Inflammatory macrophage (primary cell): Measurements from ENCODE around the gene MUC6.

Experiments
- DNase-seq, 2 donors: peaks; one replicate each; pipeline ENCODE4 v3.0.0-alpha.2; 2020 to 2022

Gene MUC6

DNA sequence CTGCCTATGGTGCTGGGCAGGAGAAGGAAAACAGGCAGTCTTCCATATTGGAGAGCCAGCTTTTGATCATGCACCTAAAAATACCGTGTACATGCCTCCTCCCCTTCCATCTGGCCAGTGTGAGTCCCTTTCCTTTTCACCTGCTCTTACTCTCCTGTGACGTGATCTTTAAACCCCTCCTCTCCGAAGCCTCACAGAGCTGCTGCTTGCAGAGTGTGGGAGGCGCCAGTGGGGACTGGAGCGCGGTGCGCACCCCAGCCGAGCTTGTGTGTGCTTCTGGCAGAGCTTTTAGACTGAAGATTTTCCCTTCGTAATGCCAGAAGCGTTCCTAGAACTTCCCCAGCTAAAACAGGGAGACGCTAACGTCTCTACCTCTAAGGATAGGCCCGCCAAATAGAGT is 29.8 kb downstream of the MUC6 start:
- no peak for DNase-seq

DNA sequence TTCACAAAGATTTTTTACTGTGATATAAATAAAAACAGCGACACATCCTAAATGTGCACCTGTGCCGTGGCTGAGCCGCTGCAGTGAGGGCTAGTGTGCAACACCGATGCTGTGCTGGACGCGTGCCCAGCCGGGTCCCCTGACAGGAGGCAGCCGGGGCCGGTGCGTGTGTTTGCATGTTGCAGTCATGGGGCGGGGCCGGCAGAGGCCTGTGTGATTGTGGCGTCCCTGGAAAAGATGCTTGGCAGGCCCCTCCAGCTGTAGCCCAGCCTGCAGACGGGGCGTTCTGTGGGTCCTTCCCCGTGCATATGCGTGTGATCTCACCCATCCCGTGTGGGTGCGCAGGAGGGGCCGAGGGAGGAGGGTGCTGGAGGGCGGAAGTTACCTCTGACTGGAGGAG is 30.6 kb downstream of the MUC6 start:
- no peak for DNase-seq

DNA sequence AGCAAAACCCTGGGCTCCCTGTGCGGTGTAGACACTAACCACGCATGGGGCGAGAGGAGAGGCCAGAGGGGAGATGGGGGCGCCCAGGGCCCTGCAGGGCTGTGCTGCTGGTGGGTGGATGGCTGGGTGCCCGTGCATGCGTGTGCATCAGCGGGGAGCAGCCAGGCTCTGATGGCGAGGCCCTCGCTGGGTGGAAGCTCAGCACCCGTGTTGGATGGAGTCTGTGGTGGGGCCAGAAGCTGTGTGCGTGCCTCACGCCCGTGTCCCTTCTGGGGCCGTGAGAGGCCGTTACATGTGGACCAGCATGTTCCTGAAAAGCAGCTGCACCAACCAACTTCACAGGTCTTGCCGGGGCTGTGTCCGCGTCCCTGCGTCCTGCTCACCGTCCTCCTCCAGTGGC is 33.4 kb downstream of the MUC6 start:
- DNase-seq: no peak

DNA sequence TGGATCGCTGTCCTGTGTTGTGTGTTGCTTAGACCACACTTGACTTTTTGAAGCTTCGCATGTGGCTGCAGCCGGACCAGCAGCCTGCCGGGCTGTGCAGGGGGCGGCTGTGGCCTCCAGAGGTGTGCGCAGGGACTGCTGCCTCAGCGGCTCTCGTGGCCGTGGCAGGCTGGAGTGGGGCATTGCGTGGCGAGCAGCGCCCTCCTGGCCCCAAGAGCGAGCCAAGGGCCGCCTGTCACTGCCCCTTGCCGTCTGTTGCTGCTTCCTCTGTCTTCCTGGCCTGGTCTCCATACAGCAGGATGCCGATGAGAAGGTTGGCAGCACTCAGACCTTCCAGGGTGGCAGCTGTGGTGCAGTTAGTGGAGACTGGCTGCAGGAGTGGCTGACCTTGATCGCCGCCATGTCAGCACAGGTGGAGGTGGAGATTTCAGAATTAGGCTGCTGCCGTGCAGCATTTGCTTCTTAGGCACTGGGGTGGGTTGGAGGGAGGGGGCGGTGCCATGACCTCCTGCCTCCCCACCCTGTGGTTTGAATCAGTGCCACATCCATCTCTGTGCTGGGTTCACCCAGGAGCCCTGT is 34.0 kb downstream of the MUC6 start:
- DNase-seq: no peak

DNA sequence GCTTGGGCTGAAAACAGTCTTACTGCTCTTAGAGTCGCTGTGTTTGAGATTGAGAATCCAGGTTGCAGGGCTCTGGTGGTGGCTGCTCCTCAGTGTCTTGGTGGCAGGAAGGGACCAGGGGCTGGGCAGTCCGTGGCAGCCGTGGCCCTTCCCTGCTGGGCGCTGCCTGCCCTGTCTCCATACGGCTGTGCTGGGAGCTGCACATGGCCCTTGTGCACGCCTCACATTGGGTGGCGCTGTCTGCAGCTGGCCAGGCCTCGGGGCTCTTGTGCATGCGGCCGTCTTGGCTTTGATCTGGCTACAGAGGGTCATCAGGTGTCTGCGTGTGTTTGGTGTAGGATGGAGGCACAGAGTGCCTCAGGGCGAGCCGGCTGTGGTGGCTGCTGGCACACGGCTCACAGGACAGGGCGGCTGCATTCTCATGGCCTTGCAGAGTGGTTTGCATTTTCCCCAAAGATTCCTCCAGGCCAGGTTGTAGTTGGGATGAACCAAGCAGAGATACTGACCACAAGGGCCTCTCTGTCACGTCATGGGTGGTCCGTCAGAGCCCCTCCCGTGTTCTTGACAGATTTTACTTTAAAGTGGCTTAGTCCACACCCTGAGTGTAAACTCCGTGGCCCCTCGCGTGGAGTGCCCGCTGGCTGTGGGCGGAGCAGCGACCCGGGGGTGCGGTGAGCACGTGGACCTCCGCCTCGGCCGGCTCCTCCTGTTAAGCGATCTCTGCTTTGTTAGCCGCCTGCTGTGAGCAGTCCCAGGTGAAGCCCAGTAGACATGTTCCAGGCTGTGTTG is 34.7 kb downstream of the MUC6 start:
- DNase-seq: no peak

DNA sequence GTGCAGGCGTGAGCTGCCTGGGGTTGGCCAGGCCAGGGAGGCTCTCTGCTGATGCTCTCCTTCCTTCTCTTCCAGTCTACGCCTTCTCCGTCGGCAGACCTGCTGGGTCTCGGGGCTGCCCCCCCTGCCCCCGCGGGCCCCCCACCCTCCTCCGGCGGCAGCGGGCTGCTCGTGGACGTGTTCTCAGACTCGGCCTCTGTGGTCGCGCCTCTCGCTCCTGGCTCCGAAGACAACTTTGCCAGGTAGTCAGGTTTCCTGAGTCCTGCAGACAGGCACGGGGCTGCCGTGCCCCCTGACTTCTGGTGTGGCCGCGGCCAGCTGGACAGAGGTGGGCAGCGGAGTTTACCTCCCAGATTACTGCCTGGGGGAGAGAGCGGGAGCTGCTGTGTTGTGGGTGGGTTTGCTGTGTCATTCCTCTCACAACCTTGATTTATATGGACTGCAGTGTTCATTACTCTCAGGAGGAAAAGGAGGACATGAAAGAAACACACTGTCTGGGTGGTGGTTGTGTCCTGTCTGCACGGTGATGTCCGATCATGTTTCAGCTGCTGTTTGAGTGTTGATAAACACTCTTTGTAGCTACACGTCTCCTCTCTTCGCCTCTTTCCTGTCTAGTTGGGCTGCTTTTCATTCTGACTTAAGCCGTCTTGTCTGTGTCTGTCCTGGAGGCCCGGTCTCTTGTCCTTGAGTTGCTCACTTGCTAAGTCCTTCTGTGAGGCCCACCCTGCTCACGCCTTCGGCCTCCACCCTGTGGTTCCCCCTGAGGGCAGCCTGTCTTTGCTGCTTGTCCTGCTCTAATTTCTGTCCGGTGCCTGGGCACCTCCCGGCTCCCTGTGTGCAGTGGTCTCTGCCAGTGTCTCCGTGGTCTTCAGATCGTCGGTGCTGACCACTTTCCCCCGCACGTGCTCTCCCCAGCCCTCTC is 35.9 kb downstream of the MUC6 start:
- DNase-seq: no peak

DNA sequence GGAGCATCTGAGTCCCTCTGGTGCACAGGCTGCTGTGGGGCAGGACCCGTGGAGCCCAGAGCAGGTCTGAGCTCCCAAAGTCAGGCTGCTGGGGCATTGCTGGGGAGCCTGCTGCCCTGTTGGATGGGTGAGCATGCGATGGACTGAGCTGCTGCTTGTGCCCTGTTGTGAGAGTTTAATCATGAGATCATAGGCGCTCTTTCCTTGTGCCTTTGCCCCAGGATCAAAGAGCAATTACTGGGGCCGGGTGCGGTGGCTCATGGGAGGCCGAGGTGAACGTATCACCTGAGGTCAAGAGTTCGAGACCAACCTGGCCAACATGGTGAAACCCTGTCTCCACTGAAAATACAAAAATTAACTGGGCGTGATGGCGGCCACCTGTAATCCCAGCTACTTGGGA is 37.5 kb downstream of the MUC6 start:
- no peak for DNase-seq

DNA sequence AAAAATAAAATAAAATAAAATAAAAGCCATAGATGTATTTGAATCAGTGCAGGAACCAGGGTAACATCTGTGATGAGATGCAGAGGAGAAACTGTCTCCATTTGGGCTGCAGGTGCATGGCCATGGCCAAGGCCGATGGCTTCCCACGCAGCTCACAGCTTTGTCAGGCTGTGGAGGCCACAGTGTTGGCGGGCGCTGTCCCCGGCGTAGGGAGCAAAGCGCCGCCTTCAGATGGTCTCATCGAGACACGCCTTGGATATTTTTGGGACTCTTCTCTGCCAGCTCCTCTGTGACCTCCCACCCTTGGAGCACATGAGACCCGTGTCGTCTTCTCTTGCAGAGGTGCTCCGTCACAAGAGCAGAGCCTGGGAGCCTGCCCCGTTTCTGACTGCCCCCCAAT is 38.6 kb downstream of the MUC6 start:
- no peak for DNase-seq

DNA sequence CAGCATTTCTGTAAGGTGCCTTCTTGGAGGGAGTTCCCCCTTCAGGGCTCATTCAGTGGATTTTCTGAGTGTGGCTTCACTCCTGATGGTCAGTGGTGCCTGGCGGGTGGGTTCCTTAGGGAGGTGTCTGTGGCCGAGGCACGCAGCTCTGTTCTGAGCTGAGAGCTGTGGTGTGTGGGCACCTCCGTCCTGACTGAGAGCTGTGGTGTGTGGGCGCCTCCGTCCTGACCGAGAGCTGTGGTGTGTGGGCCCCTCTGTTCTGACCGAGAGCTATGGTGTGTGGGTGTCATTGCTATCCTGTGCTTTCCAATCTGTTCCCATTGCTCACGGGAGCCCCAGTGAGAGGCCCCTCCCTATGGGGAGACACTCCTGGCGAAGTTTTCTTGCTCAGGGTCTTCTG is 39.8 kb downstream of the MUC6 start:
- DNase-seq: peak in 1 of 2 donors; percentile 26

DNA sequence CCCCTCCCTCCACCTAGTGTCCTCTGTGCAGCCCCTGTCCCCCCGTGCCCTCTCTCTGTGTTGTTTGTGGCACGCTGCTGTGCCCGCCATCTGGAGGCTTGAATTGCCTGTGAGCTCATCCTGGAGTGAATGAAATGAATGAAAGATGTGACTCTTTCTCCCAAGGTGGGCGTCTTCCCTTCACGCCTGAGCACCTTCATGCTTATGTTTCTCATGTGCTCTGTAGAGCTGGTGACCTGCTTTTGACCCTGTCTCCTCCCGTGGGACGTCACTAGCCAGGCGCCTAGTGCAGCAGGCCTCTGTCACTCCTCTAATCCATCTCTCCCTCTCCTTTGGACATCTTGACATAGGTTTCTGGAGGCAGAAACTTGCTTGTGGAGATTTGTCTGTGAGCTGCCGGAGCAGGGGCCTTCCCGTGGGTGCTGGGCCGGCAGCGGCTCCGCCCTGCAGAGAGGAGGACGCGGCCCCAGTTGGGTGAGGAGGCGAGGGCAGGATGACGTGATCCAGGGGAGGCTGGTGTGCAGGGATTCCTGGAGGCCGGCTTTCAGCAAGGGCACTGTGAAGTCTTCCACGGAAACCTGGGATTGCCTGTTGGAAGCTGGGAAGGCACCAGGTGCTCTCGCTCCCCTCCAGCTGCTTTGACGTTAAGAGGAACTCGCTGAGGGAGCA is 40.6 kb downstream of the MUC6 start:
- no peak for DNase-seq

DNA sequence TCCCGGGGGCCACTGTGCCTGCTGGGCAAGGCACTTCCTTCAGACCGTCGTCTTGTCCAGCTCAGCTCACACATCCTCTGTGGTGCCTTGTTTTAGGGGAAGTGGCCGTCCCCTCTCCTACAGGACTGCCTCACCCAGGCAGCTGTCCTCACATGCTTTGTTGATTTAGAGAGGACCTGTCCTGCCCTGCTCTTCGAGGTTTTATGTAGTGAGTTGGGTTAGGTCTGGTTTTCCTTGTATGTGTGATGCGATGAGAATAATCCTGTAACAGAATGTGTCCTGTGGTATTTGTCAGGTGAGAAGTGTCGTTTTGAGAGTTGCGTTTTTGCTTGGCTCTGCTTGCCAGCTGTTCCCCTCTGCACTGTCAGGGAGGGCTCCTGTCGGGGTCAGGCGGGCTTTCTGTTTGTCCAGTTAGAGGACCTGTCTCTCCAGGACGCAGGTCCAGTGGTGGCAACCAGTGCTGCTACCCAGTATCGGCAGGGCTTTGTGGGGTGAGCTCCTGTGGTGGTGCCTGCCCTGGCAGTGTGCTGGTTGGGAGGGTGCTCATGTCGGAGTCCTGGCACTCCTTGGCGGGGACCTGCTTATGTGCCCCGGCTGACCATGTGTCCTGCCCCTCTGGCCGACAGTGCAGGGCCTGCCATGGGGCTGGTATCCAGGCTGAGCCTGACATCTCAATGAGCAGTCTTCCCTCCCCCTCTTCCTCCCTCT is 41.3 kb downstream of the MUC6 start:
- peak; percentile 16 to 52 for DNase-seq

DNA sequence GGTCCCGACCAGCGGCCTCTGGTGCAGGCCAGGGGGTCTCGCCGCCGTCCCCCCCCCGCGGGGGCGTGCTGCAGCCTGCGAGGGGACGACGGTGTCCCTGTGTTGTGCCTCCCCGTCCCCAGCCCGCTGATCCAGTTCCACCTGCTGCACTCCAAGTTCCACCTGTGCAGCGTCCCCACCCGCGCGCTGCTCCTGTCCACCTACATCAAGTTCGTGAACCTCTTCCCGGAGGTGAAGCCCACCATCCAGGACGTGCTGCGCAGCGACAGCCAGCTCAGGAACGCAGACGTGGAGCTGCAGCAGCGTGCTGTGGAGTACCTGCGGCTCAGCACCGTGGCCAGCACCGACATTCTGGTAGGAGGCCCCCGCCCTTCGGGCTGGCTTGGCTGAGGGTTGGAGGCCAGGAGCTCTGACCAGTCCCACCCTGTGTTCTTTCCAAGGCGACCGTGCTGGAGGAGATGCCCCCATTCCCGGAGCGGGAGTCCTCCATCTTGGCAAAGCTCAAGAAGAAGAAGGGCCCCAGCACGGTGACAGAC is 42.8 kb downstream of the MUC6 start:
- DNase-seq: no peak

DNA sequence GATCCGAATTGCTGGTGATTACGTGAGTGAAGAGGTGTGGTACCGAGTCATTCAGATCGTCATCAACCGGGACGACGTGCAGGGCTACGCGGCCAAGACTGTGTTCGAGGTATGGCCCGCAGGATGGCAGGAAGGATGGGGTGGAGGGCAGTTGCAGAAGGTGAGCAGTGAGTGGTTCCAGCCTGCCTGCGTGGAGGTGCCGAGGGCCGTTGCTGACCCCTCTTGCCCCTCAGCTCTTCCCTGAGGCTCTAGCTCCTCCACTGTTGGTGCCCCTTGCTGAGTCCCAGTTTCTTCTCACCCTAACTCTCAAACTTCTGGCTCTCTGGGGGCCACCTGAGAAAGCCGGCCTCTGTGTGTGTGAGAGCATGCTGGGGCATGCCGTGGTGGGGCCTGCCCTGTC is 43.9 kb downstream of the MUC6 start:
- no peak for DNase-seq

DNA sequence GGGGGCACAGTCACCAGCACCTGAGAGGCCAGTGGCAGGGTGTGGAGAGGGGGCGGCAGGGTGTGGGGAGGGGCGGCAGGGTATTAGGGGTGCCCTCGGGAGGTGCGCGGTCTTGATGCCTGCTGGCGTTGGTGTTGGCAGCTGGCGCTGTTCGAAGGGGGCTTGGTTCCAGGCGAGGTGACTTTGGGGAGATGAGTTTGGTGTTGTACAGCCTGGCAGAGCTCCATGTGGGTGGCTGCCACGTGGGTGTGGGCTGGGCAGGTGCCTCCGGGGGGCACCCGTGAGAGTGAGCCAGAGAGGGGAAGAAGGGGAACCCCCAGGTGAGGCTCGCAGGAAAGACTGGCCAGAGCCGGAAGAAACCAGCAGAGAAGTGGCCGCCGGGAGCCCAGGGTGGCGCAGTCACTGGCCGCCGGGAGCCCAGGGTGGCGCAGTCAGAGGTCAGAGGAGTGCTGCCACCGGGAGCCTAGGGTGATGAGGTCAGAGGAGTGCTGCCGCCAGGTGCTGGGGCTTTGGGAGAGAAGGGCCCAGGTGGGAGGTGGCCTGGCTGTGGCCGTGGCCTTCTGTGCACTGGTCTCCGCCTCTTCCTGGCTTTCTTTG is 44.7 kb downstream of the MUC6 start:
- DNase-seq: no peak

DNA sequence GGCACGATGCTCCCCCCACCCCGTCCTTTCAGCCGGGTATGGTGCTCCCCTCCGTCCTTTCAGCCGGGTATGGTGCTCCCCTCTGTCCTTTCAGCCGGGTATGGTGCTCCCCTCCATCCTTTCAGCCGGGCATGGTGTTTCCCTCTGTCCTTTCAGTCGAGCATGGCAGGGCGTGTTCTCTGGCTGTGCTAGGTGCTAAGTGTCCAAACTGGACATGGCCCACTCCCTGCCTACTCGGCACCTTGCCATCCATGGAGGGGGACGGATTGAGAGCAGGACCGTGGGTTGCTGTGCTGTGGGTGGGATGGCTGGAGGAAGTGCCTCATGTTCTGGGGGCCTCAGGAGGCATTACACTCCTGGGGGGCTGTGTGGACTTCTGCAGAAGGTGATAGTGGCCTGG is 45.5 kb downstream of the MUC6 start:
- no peak for DNase-seq

DNA sequence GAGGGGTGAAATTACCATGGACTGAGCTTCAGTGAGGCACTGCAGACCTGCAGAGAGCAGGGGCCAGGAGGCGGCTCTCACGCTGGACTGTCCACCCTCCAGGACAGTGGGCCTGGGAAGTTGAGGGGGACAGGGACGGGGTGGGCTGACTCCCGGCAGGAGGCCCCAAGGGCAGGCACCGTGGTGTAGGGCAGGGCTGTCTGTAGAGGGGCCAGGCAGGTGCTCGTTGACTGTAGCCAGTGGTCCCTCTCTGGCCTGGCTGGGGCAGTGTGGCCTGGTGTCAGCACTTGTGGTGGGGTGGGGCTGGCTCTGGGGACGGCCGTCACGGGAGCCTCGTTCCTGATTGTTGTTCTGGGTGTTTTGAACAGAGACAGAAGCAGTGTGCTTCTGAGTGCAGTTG is 46.4 kb downstream of the MUC6 start:
- DNase-seq: no peak

DNA sequence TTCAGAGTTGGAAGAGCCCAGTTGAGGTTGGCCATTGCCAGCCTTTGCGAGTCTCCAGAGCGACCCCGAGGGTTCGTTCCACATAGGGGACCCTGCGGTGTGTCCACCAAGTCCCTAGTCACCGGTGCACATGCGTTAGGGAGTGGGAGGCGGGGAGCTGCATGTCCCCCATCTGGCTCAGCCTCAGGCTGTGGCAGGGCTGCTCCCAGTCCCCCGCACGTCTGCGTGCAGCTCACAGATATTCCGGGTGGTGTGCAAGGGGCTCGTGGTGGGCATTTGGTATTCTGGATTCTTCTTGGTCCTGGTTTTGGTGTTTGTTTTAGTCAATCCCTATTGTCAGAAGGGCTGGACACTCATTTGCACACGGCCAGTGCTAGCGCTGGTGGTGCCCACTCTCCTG is 48.8 kb downstream of the MUC6 start:
- DNase-seq: no peak

DNA sequence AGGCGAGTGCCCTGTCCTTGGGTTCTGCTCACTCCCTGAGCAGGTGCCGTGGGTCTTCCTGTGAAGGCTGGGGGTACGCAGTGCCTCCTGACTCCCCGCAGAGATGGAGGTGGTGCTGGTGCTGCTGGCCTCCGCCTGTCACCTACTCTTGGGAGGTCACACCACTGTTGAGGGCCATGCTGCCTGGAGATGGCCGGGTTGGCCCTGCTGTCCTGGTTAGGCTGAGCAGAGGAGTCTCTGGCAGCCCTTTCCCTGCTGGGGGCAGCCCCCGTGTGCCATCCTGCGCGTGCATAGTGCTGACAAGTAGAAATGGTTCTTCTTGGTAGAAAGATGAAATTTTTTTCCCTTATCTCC is 49.6 kb downstream of the MUC6 start:
- no peak for DNase-seq

DNA sequence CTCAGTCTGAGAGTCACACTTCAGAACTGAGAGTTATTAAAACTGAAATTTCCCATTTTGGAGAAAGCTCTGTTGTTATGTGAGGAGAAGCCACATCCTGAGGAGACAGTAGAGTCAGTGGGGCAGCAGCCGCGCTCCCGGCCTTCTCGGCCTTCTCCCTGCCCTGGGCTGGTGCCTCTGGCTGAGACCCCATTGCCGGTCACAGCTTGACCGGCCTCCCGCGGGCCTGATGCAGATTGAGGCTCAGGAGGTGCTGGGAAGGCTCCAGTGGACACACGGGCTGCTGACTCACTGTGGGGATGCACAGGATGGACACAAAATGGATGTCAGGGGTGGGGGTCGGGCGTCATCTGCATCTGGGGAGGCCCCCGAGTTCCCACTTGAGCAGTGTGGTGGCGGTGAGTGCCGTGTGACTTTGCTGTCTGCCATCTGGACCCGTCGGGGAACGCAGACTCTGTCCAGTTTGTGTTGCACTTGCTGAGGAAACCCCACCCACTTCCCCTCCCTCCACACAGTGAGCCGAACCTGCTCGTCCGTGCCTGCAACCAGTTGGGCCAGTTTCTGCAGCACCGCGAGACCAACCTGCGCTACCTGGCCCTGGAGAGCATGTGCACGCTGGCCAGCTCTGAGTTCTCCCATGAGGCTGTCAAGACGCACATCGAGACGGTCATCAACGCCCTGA is 50.1 kb downstream of the MUC6 start:
- no peak for DNase-seq

DNA sequence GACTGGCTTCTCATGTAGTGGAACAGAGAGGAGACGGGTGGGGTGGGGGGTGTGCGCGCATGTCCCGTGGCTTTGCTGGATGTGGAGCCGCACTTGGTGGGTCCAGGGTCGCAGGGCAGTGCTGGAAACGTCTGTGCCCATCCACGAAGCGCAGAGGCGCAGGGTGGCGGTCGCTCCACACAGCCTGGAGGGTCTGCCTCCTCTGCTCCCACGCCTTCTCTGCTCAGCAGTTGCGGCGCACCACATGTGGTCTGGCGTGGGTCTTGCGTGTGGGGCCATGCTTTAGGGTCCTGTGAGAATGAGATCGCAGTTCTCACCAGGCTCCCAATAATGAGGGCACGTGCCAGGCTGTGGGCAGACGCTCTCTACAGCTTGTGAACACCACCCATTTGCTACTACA is 50.7 kb downstream of the MUC6 start:
- DNase-seq: no peak

DNA sequence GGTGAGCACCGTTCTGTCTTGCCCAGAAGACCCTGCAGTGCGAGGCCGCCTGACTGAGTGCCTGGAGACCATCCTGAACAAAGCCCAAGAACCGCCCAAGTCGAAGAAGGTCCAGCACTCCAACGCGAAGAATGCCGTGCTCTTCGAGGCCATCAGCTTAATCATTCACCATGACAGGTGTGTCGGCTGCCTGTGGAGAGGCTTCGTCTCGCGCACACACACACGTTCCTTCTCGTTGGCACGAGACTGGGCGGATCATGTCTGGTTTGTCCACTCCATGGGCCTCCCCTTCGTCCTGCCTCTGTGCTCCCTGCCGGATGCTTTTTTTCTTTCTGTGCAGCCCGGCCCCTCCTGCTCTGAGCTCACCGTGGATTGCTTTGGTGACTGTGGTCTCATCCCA is 51.1 kb downstream of the MUC6 start:
- no peak for DNase-seq
